Loucy (cell line): Measurements from ENCODE around the gene ABCB10.

Source experiments
- EZH2phosphoT487 ChIP-seq: fragments of 200-600 bp; IDR thresholded peaks from 2 replicates; pipeline ENCODE4 v1.6.1; 2018; ENCODE audit warnings: antibody characterized with exemption, mild to moderate bottlenecking, moderate library complexity, borderline replicate concordance
- TF ChIP-seq, protein P1 (sequence below): fragments of 200-600 bp; sonication (generic); conservative IDR thresholded peaks from 2 replicates; pipeline ENCODE4 v1.5.1; 2014; ENCODE audit warnings: mild to moderate bottlenecking, antibody characterized with exemption, low read length

DNA sequence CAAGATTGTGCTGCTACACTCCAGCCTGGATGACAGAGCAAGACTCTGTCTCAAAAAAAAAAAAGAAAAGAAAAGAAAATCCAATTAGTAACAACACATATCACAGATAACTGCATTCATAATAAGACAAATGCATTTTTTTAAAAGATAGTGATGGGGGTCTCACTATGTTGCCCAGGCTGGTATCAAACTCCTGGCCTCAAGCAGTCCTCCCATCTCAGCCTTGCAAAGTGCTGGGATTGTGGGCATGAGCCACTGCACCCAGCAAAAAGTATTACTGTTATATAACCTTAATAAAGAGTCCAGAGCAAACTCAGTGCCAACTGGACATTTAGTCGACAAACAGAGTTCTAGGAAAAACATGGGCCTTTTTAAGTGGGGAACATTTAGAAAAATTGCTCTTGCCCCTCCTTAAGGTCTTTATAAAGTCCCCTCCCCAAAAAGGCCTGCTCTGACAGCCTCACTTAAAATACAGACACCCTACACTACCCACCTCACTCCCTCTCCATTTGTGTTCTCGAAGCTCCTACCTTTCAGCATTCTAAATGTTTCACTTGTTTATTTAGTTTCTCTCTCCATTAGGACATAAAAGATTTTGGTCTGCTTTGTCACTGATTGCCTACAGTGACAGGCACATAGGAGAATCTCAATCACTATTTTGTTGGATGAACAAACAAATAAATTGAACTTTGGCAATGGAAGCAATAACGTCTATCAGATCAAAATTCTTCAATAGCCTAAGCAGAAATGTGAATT lies 7.5 kb downstream of the ABCB10 start:
- TF ChIP-seq, protein P1, sequence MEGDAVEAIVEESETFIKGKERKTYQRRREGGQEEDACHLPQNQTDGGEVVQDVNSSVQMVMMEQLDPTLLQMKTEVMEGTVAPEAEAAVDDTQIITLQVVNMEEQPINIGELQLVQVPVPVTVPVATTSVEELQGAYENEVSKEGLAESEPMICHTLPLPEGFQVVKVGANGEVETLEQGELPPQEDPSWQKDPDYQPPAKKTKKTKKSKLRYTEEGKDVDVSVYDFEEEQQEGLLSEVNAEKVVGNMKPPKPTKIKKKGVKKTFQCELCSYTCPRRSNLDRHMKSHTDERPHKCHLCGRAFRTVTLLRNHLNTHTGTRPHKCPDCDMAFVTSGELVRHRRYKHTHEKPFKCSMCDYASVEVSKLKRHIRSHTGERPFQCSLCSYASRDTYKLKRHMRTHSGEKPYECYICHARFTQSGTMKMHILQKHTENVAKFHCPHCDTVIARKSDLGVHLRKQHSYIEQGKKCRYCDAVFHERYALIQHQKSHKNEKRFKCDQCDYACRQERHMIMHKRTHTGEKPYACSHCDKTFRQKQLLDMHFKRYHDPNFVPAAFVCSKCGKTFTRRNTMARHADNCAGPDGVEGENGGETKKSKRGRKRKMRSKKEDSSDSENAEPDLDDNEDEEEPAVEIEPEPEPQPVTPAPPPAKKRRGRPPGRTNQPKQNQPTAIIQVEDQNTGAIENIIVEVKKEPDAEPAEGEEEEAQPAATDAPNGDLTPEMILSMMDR: no peak
- TF ChIP-seq EZH2phosphoT487: no peak
